HL-60 (cell line): ENCODE results near the gene ANXA3.

Experiments used
- DNase-seq, 2 experiments: peaks; one replicate each; pipeline ENCODE4 v3.0.0-alpha.2; 2010 to 2020; ENCODE audit warnings: low read depth in 1 of 2, low spot score in 1 of 2
- H3K27ac ChIP-seq: fragments of 250-450 bp; sonication (Bioruptor Pico); replicated peaks from 2 replicates; pipeline ENCODE4 v1.5.1; 2020; ENCODE audit warnings: mild to moderate bottlenecking, moderate library complexity
- H3K27me3 ChIP-seq: fragments of 250-450 bp; sonication (Bioruptor Pico); 2 replicates; pipeline ENCODE4 v1.5.1; 2021; ENCODE audit warnings: mild to moderate bottlenecking, moderate library complexity; ENCODE audit not compliant: insufficient read depth, poor library complexity, severe bottlenecking
- H3K4me3 ChIP-seq: replicated peaks from 2 replicates; pipeline ENCODE4 v1.5.1; 2011; ENCODE audit warnings: mild to moderate bottlenecking, control low read depth, low read length; ENCODE audit not compliant: insufficient read depth
- GABPA ChIP-seq: IDR thresholded peaks from 2 replicates; pipeline ENCODE4 v1.6.1; 2012; ENCODE audit warnings: low read depth
- POLR2AphosphoS5 ChIP-seq: IDR thresholded peaks from 2 replicates; pipeline ENCODE4 v1.6.1; 2012; ENCODE audit warnings: low read depth
- SPI1 ChIP-seq: IDR thresholded peaks from 2 replicates; pipeline ENCODE4 v1.6.1; 2012; ENCODE audit warnings: low read depth, mild to moderate bottlenecking, borderline replicate concordance
- TF ChIP-seq, protein P1 (sequence below): IDR thresholded peaks from 2 replicates; pipeline ENCODE4 v1.6.1; 2012; ENCODE audit warnings: low read depth; ENCODE audit not compliant: insufficient replicate concordance
- TF ChIP-seq, protein P2 (sequence below): IDR thresholded peaks from one replicate; pipeline ENCODE4 v1.5.1; 2011; ENCODE audit warnings: low read length, control low read depth, inconsistent platforms; ENCODE audit not compliant: insufficient read depth

The ANXA3 gene

GRCh38 chr4:78611215-78611558 is 59.6 kb downstream of the ANXA3 start:
- Histone ChIP-seq H3K4me3 (no peak overlapping the region), H3K27ac (no peak overlapping the region), H3K27me3 (no peaks in the 10 kb centered on the region)
- DNase-seq = no peak
- TF ChIP-seq GABPA (no peak), SPI1 (no peak), POLR2AphosphoS5 (no peak)
- TF ChIP-seq, protein P1, sequence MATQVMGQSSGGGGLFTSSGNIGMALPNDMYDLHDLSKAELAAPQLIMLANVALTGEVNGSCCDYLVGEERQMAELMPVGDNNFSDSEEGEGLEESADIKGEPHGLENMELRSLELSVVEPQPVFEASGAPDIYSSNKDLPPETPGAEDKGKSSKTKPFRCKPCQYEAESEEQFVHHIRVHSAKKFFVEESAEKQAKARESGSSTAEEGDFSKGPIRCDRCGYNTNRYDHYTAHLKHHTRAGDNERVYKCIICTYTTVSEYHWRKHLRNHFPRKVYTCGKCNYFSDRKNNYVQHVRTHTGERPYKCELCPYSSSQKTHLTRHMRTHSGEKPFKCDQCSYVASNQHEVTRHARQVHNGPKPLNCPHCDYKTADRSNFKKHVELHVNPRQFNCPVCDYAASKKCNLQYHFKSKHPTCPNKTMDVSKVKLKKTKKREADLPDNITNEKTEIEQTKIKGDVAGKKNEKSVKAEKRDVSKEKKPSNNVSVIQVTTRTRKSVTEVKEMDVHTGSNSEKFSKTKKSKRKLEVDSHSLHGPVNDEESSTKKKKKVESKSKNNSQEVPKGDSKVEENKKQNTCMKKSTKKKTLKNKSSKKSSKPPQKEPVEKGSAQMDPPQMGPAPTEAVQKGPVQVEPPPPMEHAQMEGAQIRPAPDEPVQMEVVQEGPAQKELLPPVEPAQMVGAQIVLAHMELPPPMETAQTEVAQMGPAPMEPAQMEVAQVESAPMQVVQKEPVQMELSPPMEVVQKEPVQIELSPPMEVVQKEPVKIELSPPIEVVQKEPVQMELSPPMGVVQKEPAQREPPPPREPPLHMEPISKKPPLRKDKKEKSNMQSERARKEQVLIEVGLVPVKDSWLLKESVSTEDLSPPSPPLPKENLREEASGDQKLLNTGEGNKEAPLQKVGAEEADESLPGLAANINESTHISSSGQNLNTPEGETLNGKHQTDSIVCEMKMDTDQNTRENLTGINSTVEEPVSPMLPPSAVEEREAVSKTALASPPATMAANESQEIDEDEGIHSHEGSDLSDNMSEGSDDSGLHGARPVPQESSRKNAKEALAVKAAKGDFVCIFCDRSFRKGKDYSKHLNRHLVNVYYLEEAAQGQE = no peak
- TF ChIP-seq, protein P2, sequence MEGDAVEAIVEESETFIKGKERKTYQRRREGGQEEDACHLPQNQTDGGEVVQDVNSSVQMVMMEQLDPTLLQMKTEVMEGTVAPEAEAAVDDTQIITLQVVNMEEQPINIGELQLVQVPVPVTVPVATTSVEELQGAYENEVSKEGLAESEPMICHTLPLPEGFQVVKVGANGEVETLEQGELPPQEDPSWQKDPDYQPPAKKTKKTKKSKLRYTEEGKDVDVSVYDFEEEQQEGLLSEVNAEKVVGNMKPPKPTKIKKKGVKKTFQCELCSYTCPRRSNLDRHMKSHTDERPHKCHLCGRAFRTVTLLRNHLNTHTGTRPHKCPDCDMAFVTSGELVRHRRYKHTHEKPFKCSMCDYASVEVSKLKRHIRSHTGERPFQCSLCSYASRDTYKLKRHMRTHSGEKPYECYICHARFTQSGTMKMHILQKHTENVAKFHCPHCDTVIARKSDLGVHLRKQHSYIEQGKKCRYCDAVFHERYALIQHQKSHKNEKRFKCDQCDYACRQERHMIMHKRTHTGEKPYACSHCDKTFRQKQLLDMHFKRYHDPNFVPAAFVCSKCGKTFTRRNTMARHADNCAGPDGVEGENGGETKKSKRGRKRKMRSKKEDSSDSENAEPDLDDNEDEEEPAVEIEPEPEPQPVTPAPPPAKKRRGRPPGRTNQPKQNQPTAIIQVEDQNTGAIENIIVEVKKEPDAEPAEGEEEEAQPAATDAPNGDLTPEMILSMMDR = no peak

DNA sequence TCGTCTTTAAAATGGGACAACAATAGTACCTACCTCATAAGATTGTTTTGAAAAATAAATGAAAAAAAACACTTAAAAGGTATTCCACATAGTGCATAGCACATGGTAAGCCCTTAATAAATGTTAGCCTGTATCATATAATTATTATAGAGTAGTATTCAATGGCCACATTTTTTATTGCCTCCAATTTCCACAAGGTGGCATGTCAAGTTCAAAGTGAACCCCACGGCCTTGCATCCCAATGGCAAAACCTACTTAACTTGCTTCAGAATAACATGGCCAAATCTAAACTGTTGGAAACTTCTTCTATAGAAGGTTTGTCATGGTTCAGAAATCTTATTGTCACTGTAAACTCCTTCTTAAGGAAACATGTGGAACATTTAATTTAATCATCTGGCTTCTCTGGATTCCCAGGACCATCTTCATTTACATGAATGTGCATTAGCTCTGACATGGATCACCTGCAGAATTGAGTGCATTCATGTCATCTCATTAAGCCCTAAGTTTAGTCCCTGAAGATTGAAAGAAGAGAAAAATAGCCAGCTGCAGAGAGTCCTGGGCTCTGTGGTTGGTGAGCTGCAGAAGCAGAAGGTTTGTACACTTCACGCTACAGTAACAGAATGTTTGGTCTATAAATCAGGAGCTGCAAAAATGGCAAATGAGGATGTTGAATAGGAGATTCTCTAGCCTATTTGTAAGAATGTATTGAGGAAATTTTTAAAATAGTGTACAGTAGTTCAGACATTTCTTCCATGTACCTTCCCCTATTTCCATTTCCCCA is 61.0 kb downstream of the ANXA3 start:
- H3K4me3 ChIP-seq = no peak overlapping the region
- H3K27me3 ChIP-seq = no peaks in the 10 kb centered on the region
- no peak overlapping the region for H3K27ac ChIP-seq
- DNase-seq = peak in 1 of 2 experiments; percentile 59
- TF ChIP-seq, protein P2 = peak; percentile 44
- no peak for TF ChIP-seq SPI1

DNA sequence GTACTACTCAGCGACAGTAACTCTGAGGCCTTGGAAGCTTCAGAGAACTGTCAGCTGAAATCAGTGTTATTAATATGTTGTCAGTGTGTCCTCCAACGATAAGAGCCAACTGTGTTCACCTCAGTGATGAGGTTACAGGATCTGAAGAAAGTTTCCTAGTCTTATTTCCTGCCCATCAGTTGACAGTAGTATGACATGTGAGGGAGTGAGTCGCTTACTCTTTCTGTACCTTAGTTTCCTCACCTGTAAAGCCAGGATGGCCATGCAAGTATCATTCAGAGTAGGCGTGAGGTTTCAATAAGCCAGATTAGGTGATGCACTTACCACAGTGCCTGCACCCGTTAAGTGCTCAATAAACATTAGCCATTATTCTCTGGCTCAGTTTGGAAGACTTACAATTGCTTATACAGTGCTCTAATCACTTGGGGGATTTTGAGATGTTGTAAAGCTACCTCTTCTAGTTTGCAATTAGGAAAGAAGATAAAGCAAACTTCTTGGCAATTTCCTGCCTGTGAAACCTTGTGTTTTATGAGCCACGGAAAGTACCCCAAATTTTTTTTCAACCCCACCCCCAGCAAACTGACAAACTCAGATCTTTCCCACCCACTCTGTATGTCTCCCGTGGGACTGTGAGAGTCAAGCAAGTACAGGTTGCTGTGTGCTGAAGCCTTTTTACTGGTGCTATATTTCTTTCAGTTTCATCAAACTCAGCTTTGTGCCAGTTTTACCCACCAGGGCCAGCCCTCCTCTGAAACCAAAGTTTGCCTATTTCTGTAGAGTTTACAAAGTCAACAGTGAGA is 62.2 kb downstream of the ANXA3 start:
- TF ChIP-seq, protein P1 = no peak
- TF ChIP-seq GABPA (no peak), POLR2AphosphoS5 (no peak), SPI1 (no peak)
- TF ChIP-seq, protein P2 = no peak
- no peaks in the 10 kb centered on the region for H3K27me3 ChIP-seq
- no peak for DNase-seq
- 0 out of 2 replicates have a peak overlapping the region, but pooled peaks have one; percentile 12 for H3K27ac ChIP-seq
- H3K4me3 ChIP-seq = no peak overlapping the region
